Measurements from ENCODE around the gene PFKFB3. TPM values are rescaled to one million over a fixed set of nuclear protein-coding genes. Genes with fewer than 3 reads are reported as not detected.
A peak's percentile ranks its signal among the peaks of the same experiment; 100 is the strongest.
"Not testable (repeated sequence)": the region's sequence is repeated elsewhere in the genome, so short reads cannot be mapped to it uniquely, and the experiment has no call there.

Gene PFKFB3
- total RNA-seq, 4 donors from 2014 or later, result 56.4 to 77.4 (median 69.2) TPM

- intact Hi-C loops (cut with DNase I; ENCODE audit: low total_unique reads), result no loop called here
- DNase-seq (ENCODE audit: low spot score in 2 of 2), result peak in 1 of 2 donors; percentile 18
- H3K4me3 ChIP-seq (ENCODE audit: low read depth, poor library complexity, severe bottlenecking), result no peak overlapping the region
- TF ChIP-seq POLR2A (IDR thresholded peaks at IDR 0.05), result no peak
- TF ChIP-seq, protein P1, sequence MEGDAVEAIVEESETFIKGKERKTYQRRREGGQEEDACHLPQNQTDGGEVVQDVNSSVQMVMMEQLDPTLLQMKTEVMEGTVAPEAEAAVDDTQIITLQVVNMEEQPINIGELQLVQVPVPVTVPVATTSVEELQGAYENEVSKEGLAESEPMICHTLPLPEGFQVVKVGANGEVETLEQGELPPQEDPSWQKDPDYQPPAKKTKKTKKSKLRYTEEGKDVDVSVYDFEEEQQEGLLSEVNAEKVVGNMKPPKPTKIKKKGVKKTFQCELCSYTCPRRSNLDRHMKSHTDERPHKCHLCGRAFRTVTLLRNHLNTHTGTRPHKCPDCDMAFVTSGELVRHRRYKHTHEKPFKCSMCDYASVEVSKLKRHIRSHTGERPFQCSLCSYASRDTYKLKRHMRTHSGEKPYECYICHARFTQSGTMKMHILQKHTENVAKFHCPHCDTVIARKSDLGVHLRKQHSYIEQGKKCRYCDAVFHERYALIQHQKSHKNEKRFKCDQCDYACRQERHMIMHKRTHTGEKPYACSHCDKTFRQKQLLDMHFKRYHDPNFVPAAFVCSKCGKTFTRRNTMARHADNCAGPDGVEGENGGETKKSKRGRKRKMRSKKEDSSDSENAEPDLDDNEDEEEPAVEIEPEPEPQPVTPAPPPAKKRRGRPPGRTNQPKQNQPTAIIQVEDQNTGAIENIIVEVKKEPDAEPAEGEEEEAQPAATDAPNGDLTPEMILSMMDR (IDR thresholded peaks at IDR 0.05), result no peak
- 95 to 97% methylated on average over 5 of the region's 5 CpGs for WGBS, 2 donors
Observed at GRCh38 chr10:6282454-6282958, 79.8 kb downstream of the PFKFB3 start.

- H3K4me3 ChIP-seq (ENCODE audit: low read depth, poor library complexity, severe bottlenecking), result no peak overlapping the region
- TF ChIP-seq, protein P1 (IDR thresholded peaks at IDR 0.05), result no peak
- TF ChIP-seq POLR2A (IDR thresholded peaks at IDR 0.05), result no peak
- DNase-seq (ENCODE audit: low spot score in 2 of 2), result peak in 1 of 2 donors; percentile 34
- intact Hi-C loops (cut with DNase I; ENCODE audit: low total_unique reads), result no loop called here
- WGBS, 2 donors, result 93 to 96% methylated on average over 8 of the region's 8 CpGs
Observed at GRCh38 chr10:6283655-6284054, 80.9 kb downstream of the PFKFB3 start.

DNA sequence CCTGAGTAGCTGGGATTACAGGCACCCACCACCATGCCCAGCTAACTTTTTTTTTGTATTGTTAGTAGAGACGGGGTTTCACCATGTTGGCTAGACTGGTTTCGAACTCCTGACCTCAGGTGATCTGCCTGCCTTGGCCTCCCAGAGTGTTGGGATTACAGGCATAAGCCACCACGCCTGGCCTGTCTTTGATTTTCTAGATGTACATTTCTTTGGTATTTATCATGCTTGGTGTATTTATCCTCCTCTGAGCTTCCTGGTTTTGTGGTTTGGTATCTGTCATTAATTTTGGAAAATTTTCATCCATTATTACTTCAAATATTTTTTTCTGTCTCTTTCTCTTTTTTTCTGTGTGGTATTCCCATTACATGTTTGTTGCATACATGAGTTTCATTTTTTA is 87.9 kb downstream of the PFKFB3 start:
- 86 to 96% methylated on average over 3 of the region's 3 CpGs for WGBS, 2 donors
- intact Hi-C loops (cut with DNase I; ENCODE audit: low total_unique reads); H3K4me3 ChIP-seq (ENCODE audit: low read depth, poor library complexity, severe bottlenecking): not testable (repeated sequence)
- peak in 1 of 2 donors; percentile 13 for DNase-seq (ENCODE audit: low spot score in 2 of 2)

DNA sequence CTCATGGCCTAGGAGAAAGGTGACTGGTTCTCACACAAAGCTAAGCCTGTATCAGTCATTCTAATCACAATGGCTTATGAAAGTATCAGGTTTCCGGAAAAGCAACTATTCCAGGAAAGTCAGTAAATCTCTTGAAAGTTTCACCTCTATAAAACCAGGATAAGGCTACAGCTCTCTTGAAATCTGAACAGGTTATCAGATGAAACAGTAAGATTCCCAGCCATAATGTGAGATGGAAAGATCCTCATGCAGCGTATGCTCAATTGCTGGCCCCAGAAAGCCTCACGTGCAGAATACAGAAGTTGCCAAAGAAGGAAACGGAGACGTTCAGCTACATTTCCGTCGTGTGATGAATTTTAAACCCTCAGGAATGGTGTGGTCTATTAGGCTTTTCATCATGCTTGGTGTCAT is 90.0 kb downstream of the PFKFB3 start:
- TF ChIP-seq POLR2A (IDR thresholded peaks at IDR 0.05), result no peak
- TF ChIP-seq, protein P1 (IDR thresholded peaks at IDR 0.05), result no peak
- DNase-seq (ENCODE audit: low spot score in 2 of 2), result peak in 1 of 2 donors; percentile 3
- intact Hi-C loops (cut with DNase I; ENCODE audit: low total_unique reads), result no loop called here
- 72 to 76% methylated on average over 7 of the region's 7 CpGs for WGBS, 2 donors
- H3K4me3 ChIP-seq (ENCODE audit: low read depth, poor library complexity, severe bottlenecking), result no peak overlapping the region

DNA sequence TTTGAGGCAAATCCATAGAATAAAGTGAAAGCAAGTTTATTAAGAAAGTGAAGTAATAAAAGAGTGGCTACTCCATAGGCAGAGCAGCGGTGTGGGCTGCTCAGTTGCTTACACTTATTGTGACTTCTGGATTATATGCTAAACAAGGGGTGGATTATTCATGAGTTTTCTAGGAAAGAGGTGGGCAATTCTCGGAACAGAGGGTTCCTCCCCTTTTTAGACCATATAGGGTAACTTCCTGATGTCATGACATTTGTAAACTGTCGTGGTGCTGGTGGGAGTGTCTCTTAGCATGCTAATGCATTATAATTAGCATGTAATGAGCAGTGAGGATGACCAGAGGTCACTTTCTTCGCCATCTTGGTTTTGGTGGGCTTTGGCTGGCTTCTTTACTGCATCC is 93.7 kb downstream of the PFKFB3 start:
- DNase-seq (ENCODE audit: low spot score in 2 of 2); intact Hi-C loops (cut with DNase I; ENCODE audit: low total_unique reads); H3K4me3 ChIP-seq (ENCODE audit: low read depth, poor library complexity, severe bottlenecking): not testable (repeated sequence)
- WGBS, 2 donors, result 77 to 87% methylated on average over 4 of the region's 4 CpGs

DNA sequence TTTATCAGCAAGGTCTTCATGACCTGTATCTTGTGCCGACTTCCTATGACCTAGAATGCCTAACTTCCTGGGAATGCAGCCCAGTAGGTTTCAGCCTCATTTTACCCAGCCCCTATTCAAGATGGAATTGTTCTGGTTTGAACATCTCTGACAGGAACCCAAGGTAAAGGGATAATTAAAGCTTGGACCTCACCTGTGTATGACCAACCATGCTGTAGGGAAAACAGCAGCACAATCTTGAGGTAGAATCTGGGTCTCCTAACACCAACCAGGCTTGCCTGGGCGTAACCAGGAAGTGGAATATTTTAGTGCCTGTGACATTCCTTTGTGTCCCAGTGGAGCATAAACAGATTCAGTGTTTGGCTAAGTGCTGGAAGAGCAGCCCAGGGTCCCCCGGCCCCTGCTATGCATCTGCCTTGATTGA is 94.1 kb downstream of the PFKFB3 start:
- TF ChIP-seq, protein P1 (IDR thresholded peaks at IDR 0.05), result no peak
- TF ChIP-seq POLR2A (IDR thresholded peaks at IDR 0.05), result no peak
- intact Hi-C loops (cut with DNase I; ENCODE audit: low total_unique reads), result no loop called here
- H3K4me3 ChIP-seq (ENCODE audit: low read depth, poor library complexity, severe bottlenecking), result no peak overlapping the region
- DNase-seq (ENCODE audit: low spot score in 2 of 2), result peak in 1 of 2 donors; percentile 21
- 46 to 64% methylated on average over 3 of the region's 3 CpGs for WGBS, 2 donors

DNA sequence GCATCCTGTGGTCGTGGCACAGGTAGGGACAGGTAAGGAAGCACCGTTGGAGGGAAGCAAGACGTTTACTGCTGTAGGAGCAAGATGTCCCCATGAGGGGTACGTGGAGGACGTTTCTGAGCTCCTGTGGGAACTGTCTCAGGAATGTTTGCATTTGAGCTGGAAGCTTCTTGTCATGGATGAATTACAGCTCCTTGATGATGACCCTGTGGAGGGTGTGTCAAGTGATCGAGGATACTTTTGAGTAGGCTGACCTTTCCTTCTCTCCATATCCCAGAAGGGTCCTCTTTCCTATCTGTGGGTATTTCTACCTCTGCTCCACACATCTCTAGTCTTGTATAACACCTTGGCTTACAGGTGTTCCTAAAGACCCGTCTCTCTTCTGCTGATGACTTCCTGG is 94.8 kb downstream of the PFKFB3 start:
- H3K4me3 ChIP-seq (ENCODE audit: low read depth, poor library complexity, severe bottlenecking), result no peak overlapping the region
- no peak for TF ChIP-seq POLR2A (IDR thresholded peaks at IDR 0.05)
- TF ChIP-seq, protein P1 (IDR thresholded peaks at IDR 0.05), result no peak
- DNase-seq (ENCODE audit: low spot score in 2 of 2), result no peak
- intact Hi-C loops (cut with DNase I; ENCODE audit: low total_unique reads), result no loop called here
- 81% methylated on average over 7 of the region's 7 CpGs for WGBS, 2 donors
